Uterus (tissue), 4 donors: ENCODE measurements around the gene SVIL. TPM values are rescaled to one million over a fixed set of nuclear protein-coding genes. Genes with fewer than 3 reads are reported as not detected.

Experiments
- DNase-seq, 2 donors: peaks; one replicate each; pipeline ENCODE4 v3.0.0-alpha.2; 2019 to 2020
- H3K27ac ChIP-seq, 2 donors: fragments of 200-600 bp; sonication (generic); 1 replicate in 1 of 2; 2 replicates in 1 of 2; pipeline ENCODE4 v1.5.1; 2016 to 2018
- H3K27me3 ChIP-seq, 2 donors: fragments of 200-600 bp; sonication (generic); one replicate each; pipeline ENCODE4 v1.5.1; 2018 to 2019; ENCODE audit warnings: control low read depth in 1 of 2
- H3K36me3 ChIP-seq, 2 donors: fragments of 200-600 bp; sonication (generic); one replicate each; pipeline ENCODE4 v1.5.1; 2019; ENCODE audit warnings: control low read depth in 1 of 2
- H3K4me1 ChIP-seq, 2 donors: fragments of 200-600 bp; sonication (generic); one replicate each; pipeline ENCODE4 v1.5.1; 2018 to 2019; ENCODE audit warnings: control low read depth in 1 of 2
- H3K4me3 ChIP-seq, 2 donors: fragments of 200-600 bp; sonication (generic); 1 replicate in 1 of 2; 2 replicates in 1 of 2; pipeline ENCODE4 v1.5.1; 2018 to 2019; ENCODE audit warnings: mild to moderate bottlenecking in 1 of 2
- H3K9me3 ChIP-seq, 2 donors: fragments of 200-600 bp; sonication (generic); one replicate each; pipeline ENCODE4 v1.5.1; 2019; ENCODE audit warnings: control low read depth in 1 of 2
- CTCF ChIP-seq, 4 experiments: fragments of 200-600 bp in 2 of 4; fragments of 450-650 bp in 2 of 4; sonication (generic) in 2 of 4; IDR thresholded peaks; one replicate each; pipeline ENCODE4 v1.5.1; 2016 to 2019; ENCODE audit warnings: antibody characterized with exemption in 4 of 4, mild to moderate bottlenecking in 2 of 4, moderate library complexity in 1 of 4
- POLR2A ChIP-seq, 2 donors: fragments of 450-650 bp; IDR thresholded peaks; one replicate each; pipeline ENCODE4 v1.6.1; 2016; ENCODE audit warnings: antibody characterized with exemption in 2 of 2, mild to moderate bottlenecking in 1 of 2, moderate library complexity in 1 of 2
- intact Hi-C: fragments of 100-400 bp; cut with DNase I; formaldehyde crosslinking; loops from one replicate; pipeline ENCODE4 v1.15.1; 2023; ENCODE audit warnings: low total_unique reads
- total RNA-seq, 4 donors: library from RNA; depleted of rRNA in 3 of 4; stranded (reverse); fragments of >200 nt in 3 of 4; gene quantifications; one replicate each; pipeline versions ENCODE4 v1.1.0 to v1.2.4, GENCODE V29; 2014 to 2023
- donor health status: DM: yes; HTN: yes; CAD: no.

Gene SVIL
- total RNA-seq, 4 donors from 2014 or later: 108 to 316 (median 209) TPM

- DNase-seq: no peak
- no peak for TF ChIP-seq CTCF (IDR thresholded peaks at IDR 0.05)
- no peak for TF ChIP-seq POLR2A (IDR thresholded peaks at IDR 0.05)
- H3K4me3 ChIP-seq: no peak overlapping the region
- H3K27me3 ChIP-seq: no peaks in the 10 kb centered on the region
- no peak overlapping the region for H3K27ac ChIP-seq
- H3K9me3 ChIP-seq: no peaks in the 10 kb centered on the region
- no peaks in the 10 kb centered on the region for H3K4me1 ChIP-seq
- no peaks in the 10 kb centered on the region for H3K36me3 ChIP-seq
- intact Hi-C loops: no loop called here
These were observed 220.3 kb downstream of the SVIL start for GRCh38 chr10:29414501-29414900.

- no peak for DNase-seq
- Histone ChIP-seq H3K4me3 (no peak overlapping the region), H3K27ac (peak overlapping the region in 1 of 2 donors; percentile 30), H3K36me3 (no peaks in the 10 kb centered on the region), H3K4me1 (no peaks in the 10 kb centered on the region), H3K27me3 (no peaks in the 10 kb centered on the region), H3K9me3 (no peaks in the 10 kb centered on the region)
- intact Hi-C loops: no loop called here
- TF ChIP-seq CTCF (IDR thresholded peaks at IDR 0.05) (no peak), POLR2A (IDR thresholded peaks at IDR 0.05) (no peak)
These were observed 222.3 kb downstream of the SVIL start for GRCh38 chr10:29412485-29412884.

- no peak overlapping the region for H3K4me3 ChIP-seq
- no peaks in the 10 kb centered on the region for H3K4me1 ChIP-seq
- peak overlapping the region in 1 of 2 donors; percentile 30 for H3K27ac ChIP-seq
- no peaks in the 10 kb centered on the region for H3K9me3 ChIP-seq
- no peaks in the 10 kb centered on the region for H3K36me3 ChIP-seq
- TF ChIP-seq POLR2A (IDR thresholded peaks at IDR 0.05): no peak
- TF ChIP-seq CTCF (IDR thresholded peaks at IDR 0.05): no peak
- intact Hi-C loops: no loop called here
- no peak for DNase-seq
- no peaks in the 10 kb centered on the region for H3K27me3 ChIP-seq
These were observed 223.0 kb downstream of the SVIL start for GRCh38 chr10:29411666-29412315.

GRCh38 chr10:29409241-29410054, 225.3 kb downstream of the SVIL start:
- intact Hi-C loops: no loop called here
- DNase-seq: peak; percentile 68 to 78
- no peaks in the 10 kb centered on the region for H3K36me3 ChIP-seq
- no peaks in the 10 kb centered on the region for H3K4me1 ChIP-seq
- H3K27me3 ChIP-seq: no peaks in the 10 kb centered on the region
- peak overlapping the region; percentile 92 to 96 for H3K27ac ChIP-seq
- TF ChIP-seq CTCF (IDR thresholded peaks at IDR 0.05) (peak in 2 of 4 experiments; percentile 11 to 21), POLR2A (IDR thresholded peaks at IDR 0.05) (peak; percentile 58 to 61)
- H3K9me3 ChIP-seq: no peaks in the 10 kb centered on the region
- peak overlapping the region; percentile 67 to 71 for H3K4me3 ChIP-seq

- H3K27ac ChIP-seq: peak overlapping the region; percentile 92 to 96
- no peaks in the 10 kb centered on the region for H3K27me3 ChIP-seq
- no peak for DNase-seq
- no peaks in the 10 kb centered on the region for H3K4me1 ChIP-seq
- no peaks in the 10 kb centered on the region for H3K9me3 ChIP-seq
- H3K36me3 ChIP-seq: no peaks in the 10 kb centered on the region
- intact Hi-C loops: no loop called here
- no peak for TF ChIP-seq POLR2A (IDR thresholded peaks at IDR 0.05)
- no peak for TF ChIP-seq CTCF (IDR thresholded peaks at IDR 0.05)
- peak overlapping the region; percentile 67 to 71 for H3K4me3 ChIP-seq
These were observed 225.9 kb downstream of the SVIL start for GRCh38 chr10:29408847-29409240.
